HepG2 (cell line): ENCODE measurements around the gene FIBP. TPM values are rescaled to one million over a fixed set of nuclear protein-coding genes. Genes with fewer than 3 reads are reported as not detected.

Experiments
- ARID5B ChIP-seq: IDR thresholded peaks from 2 replicates; pipeline ENCODE4 v1.4.0; 2020; ENCODE audit warnings: mild to moderate bottlenecking, missing genetic modification reagents
- ARNT ChIP-seq: fragments of 450-650 bp; IDR thresholded peaks from 2 replicates; pipeline ENCODE4 v1.6.1; 2017
- BATF2 ChIP-seq: sonication (generic); formaldehyde crosslinking; IDR thresholded peaks from 2 replicates; pipeline ENCODE4 v1.8.0; 2022; ENCODE audit warnings: mild to moderate bottlenecking, missing genetic modification reagents, moderate library complexity
- BORCS8-MEF2B ChIP-seq: sonication (generic); formaldehyde crosslinking; IDR thresholded peaks from 2 replicates; pipeline ENCODE4 v1.8.0; 2022; ENCODE audit warnings: mild to moderate bottlenecking, missing genetic modification reagents
- CC2D1A ChIP-seq: sonication (generic); formaldehyde crosslinking; IDR thresholded peaks from 2 replicates; pipeline ENCODE4 v1.8.1; 2023; ENCODE audit warnings: mild to moderate bottlenecking, missing genetic modification reagents
- HIVEP1 ChIP-seq: sonication (generic); formaldehyde crosslinking; IDR thresholded peaks from 2 replicates; pipeline ENCODE4 v1.4.0; 2020; ENCODE audit warnings: mild to moderate bottlenecking, missing genetic modification reagents
- HOMEZ ChIP-seq: IDR thresholded peaks from 2 replicates; pipeline ENCODE4 v1.6.1; 2016; ENCODE audit warnings: low read depth
- MAZ ChIP-seq, 2 experiments: sonication (generic) in 1 of 2; formaldehyde crosslinking in 1 of 2; IDR thresholded peaks; 2 replicates each; pipeline versions ENCODE4 v1.5.0 to v1.6.1; 2012 to 2020; ENCODE audit warnings: low read depth in 2 of 2, mild to moderate bottlenecking in 2 of 2, borderline replicate concordance in 1 of 2, improper control_type of control experiment in 1 of 2, low read length in 1 of 2, missing genetic modification reagents in 1 of 2, moderate library complexity in 1 of 2
- NFE2L2 ChIP-seq: fragments of 150-350 bp; IDR thresholded peaks from 2 replicates; pipeline ENCODE4 v1.6.1; 2014; ENCODE audit warnings: low read length
- RARG ChIP-seq: sonication (generic); formaldehyde crosslinking; IDR thresholded peaks from 2 replicates; pipeline ENCODE4 v1.4.0; 2020; ENCODE audit warnings: low read depth, mild to moderate bottlenecking, missing genetic modification reagents
- RNF2 ChIP-seq: fragments of 450-650 bp; conservative IDR thresholded peaks from 2 replicates; pipeline ENCODE4 v1.6.1; 2016; ENCODE audit warnings: low read depth
- SMARCE1 ChIP-seq: fragments of 450-650 bp; IDR thresholded peaks from 2 replicates; pipeline ENCODE4 v1.6.1; 2017; ENCODE audit warnings: borderline replicate concordance
- SOX13 ChIP-seq, 3 experiments: fragments of 450-650 bp in 1 of 3; sonication (generic) in 1 of 3; formaldehyde crosslinking in 1 of 3; IDR thresholded peaks in 2 of 3; conservative IDR thresholded peaks in 1 of 3; 2 replicates each; pipeline versions ENCODE4 v1.5.0 to v1.6.1; 2016 to 2020; ENCODE audit warnings: antibody characterized with exemption in 1 of 3, mild to moderate bottlenecking in 1 of 3, missing compliant biosample characterization in 1 of 3, missing genetic modification reagents in 1 of 3, moderate library complexity in 1 of 3
- STAT5B ChIP-seq: sonication (generic); formaldehyde crosslinking; IDR thresholded peaks from 2 replicates; pipeline ENCODE4 v1.4.0; 2020; ENCODE audit warnings: missing genetic modification reagents
- SYNCRIP ChIP-seq: fragments of 200-400 bp; formaldehyde crosslinking; IDR thresholded peaks from 2 replicates; pipeline ENCODE4 v1.6.1; 2018; ENCODE audit warnings: mild to moderate bottlenecking, low read depth, low read length; ENCODE audit not compliant: insufficient read depth
- ZBTB2 ChIP-seq: sonication (generic); formaldehyde crosslinking; IDR thresholded peaks from 2 replicates; pipeline ENCODE4 v1.8.0; 2022; ENCODE audit warnings: low read depth, missing genetic modification reagents
- ZNF263 ChIP-seq: sonication (generic); formaldehyde crosslinking; IDR thresholded peaks from 2 replicates; pipeline ENCODE4 v1.4.0; 2020; ENCODE audit warnings: missing genetic modification reagents
- ZNF3 ChIP-seq: IDR thresholded peaks from 2 replicates; pipeline ENCODE4 v1.7.0; 2017; ENCODE audit warnings: inconsistent platforms
- ZNF510 ChIP-seq: sonication (generic); formaldehyde crosslinking; IDR thresholded peaks from 2 replicates; pipeline ENCODE4 v1.4.0; 2020; ENCODE audit warnings: low read depth, mild to moderate bottlenecking, missing genetic modification reagents
- ZNF589 ChIP-seq: sonication (generic); formaldehyde crosslinking; conservative IDR thresholded peaks from 2 replicates; pipeline ENCODE4 v1.8.0; 2022; ENCODE audit warnings: mild to moderate bottlenecking, moderate library complexity, missing genetic modification reagents
- ZNF792 ChIP-seq: IDR thresholded peaks from 2 replicates; pipeline ENCODE4 v1.6.1; 2016
- ZSCAN20 ChIP-seq: sonication (generic); formaldehyde crosslinking; IDR thresholded peaks from 2 replicates; pipeline ENCODE4 v1.4.0; 2020; ENCODE audit warnings: missing genetic modification reagents, mild to moderate bottlenecking, borderline replicate concordance
- polyA plus RNA-seq, 8 experiments: library from polyadenylated mRNA; depleted of rRNA in 3 of 8; stranded (reverse) in 7 of 8; unstranded in 1 of 8; fragments of >200 nt; fragmentation: Illumina TruSeq in 4 of 8; extraction: Trizol in 4 of 8; gene quantifications; 2 replicates each; pipeline versions ENCODE4 v1.2.1 to v1.2.3, GENCODE V29; 2011 to 2016; ENCODE audit warnings: low read depth in 4 of 8, missing spikeins in 1 of 8, mixed read lengths in 1 of 8; ENCODE audit not compliant: insufficient read depth in 1 of 8
- total RNA-seq, 5 experiments: library from RNA; depleted of rRNA; stranded (reverse); fragments of >200 nt; fragmentation: Illumina TruSeq; extraction: Trizol; gene quantifications; 2 replicates each; pipeline ENCODE4 v1.2.3, GENCODE V29; 2016; ENCODE audit warnings: low read depth in 1 of 5

FIBP gene
- total and polyA plus RNA-seq, 2 of the 13 experiments (the other 11 are each of a cell fraction or from before 2014, with no cell fraction given) = 42.9 to 62.1 TPM

GRCh38 chr11:65857853-65858680 lies 30.2 kb downstream of the FIBP start, which contains the start of gene CFL1 (continued):
- TF ChIP-seq HOMEZ (CRISPR knock-in tag) (no peak), ARNT (no peak), BATF2 (no peak), ZNF3 (no peak), STAT5B (peak; percentile 75; the same call in 1 of the 2 replicates), BORCS8-MEF2B (CRISPR knock-in tag) (peak; percentile 33; the same call in 1 of the 2 replicates), NFE2L2 (no peak), ZNF510 (0 out of 2 replicates have a peak, but pooled peaks have one; percentile 60), HIVEP1 (CRISPR knock-in tag) (peak; percentile 83), SMARCE1 (no peak), SYNCRIP (no peak), ZNF589 (CRISPR knock-in tag) (peak; percentile 76; the same call in 1 of the 2 replicates), RARG (CRISPR knock-in tag) (no peak), MAZ (IDR thresholded peaks at IDR 0.05; ENCODE audit: borderline replicate concordance, low read depth, low read length) (peak; percentile 94), MAZ (CRISPR knock-in tag; IDR thresholded peaks at IDR 0.05; ENCODE audit: low read depth) (peak; percentile 93), ZSCAN20 (no peak), ZNF263 (no peak), SOX13 (IDR thresholded peaks at IDR 0.05) (no peak), SOX13 (CRISPR knock-in tag; conservative IDR thresholded peaks at IDR 0.05 in 1 of 2, IDR thresholded peaks at IDR 0.05 in 1 of 2) (peak in 1 of 2 experiments; percentile 77; a peak in 2 of 4 replicates), CC2D1A (CRISPR knock-in tag) (no peak), ZBTB2 (CRISPR knock-in tag) (no peak; the same call in none of the 2 replicates), ARID5B (CRISPR knock-in tag) (no peak; the same call in 1 of the 2 replicates), RNF2 (no peak), ZNF792 (CRISPR knock-in tag) (peak; percentile 76)
